IPS-20b (cell line): ENCODE measurements around the gene LCN6.
A peak's percentile ranks its signal among the peaks of the same experiment; 100 is the strongest.

Experiments
- H3K27ac ChIP-seq: one replicate; pipeline ENCODE4 v1.5.1; 2013; ENCODE audit warnings: low read length
- H3K27me3 ChIP-seq: 2 replicates; pipeline ENCODE4 v1.6.1; 2013; ENCODE audit warnings: mild to moderate bottlenecking, low read length, inconsistent platforms; ENCODE audit not compliant: insufficient read depth
- H3K36me3 ChIP-seq: 2 replicates; pipeline ENCODE4 v1.6.1; 2013; ENCODE audit warnings: low read depth, mild to moderate bottlenecking, inconsistent platforms, low read length, moderate library complexity; ENCODE audit not compliant: insufficient read depth
- H3K4me1 ChIP-seq: 2 replicates; pipeline ENCODE4 v1.6.1; 2013; ENCODE audit warnings: mild to moderate bottlenecking, control low read depth, inconsistent platforms, low read length, moderate library complexity; ENCODE audit not compliant: insufficient read depth
- H3K4me3 ChIP-seq: 2 replicates; pipeline ENCODE4 v1.5.1; 2013; ENCODE audit warnings: mild to moderate bottlenecking, low read length, inconsistent platforms
- H3K9ac ChIP-seq: 2 replicates; pipeline ENCODE4 v1.6.1; 2013; ENCODE audit warnings: low read depth, mild to moderate bottlenecking, inconsistent platforms, low read length, moderate library complexity
- H3K9me3 ChIP-seq: 2 replicates; pipeline ENCODE4 v1.6.1; 2013; ENCODE audit warnings: mild to moderate bottlenecking, low read depth, low read length, inconsistent platforms; ENCODE audit not compliant: insufficient read depth

LCN6 gene

DNA sequence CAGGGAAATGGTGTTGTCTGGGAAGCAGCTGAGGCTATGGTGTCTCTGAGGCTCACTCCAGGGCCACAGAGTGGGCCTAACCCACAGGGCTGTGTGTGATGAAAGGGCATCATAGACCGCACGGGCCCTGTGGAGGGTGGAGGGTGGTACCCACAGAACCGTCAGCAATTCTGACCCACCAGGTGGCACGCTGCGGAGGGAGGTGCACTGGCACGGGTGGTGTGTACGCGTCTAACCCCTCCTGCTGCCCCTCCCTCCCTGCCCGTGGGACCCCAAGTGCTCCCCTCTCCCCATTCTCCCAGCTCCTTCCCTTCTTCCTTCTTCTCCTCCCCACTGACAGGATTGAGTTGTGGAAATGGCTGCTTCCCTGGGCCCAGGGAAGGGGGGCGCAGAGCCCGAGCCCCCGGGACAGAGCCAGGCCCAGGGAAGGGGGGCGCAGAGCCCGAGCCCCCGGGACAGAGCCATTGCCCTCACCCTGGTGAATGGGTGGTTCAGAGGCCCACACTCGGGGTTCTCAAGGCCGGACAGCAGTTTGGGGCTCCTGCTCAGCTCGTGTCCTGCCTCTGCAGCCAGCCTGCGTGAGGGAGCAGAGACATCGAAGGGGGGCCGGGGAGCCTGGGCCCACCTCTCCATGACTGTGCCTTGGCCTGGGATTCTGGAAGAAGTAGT lies 12.4 kb downstream of the LCN6 start:
- Histone ChIP-seq H3K36me3 (no peaks in the 10 kb centered on the region), H3K4me3 (no peak overlapping the region), H3K9ac (no peak overlapping the region), H3K27me3 (no peaks in the 10 kb centered on the region), H3K27ac (no peak overlapping the region), H3K9me3 (no peaks in the 10 kb centered on the region), H3K4me1 (no peaks in the 10 kb centered on the region)

DNA sequence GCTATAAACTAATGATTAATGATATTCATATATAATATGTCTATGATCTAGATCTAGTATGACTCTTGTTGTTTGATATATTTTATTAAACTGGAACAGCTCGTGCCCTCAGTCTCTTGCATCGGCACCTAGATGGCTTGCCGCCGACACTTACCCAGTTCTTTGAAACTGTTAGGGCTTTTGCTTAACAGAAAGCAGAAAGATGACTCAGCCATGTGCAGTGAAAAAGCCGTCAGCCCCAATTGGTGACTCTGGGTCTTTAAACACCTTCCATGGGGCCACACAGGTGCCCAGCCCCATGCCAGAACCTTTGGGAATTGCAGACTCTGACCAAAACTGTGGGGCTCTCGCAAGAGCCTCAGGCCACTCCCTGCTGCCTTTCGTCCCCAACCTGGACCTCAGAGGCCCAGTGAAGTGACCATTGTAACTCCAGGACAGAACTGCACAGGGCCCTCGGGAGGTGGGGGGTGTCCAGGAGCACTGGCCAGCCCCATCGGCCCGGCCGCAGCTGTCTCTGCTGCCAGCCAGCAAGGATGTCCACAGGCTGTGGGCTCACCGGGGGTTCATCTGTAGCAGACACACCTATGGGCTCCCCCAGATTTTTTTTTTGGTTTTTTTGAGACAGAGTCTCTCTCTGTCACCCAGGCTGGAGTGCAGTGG lies 13.4 kb downstream of the LCN6 start:
- H3K4me3 ChIP-seq, result no peak overlapping the region
- no peak overlapping the region for H3K27ac ChIP-seq
- H3K9me3 ChIP-seq, result no peaks in the 10 kb centered on the region
- H3K9ac ChIP-seq, result no peak overlapping the region
- H3K4me1 ChIP-seq, result no peaks in the 10 kb centered on the region
- H3K36me3 ChIP-seq, result no peaks in the 10 kb centered on the region
- H3K27me3 ChIP-seq, result peaks cover 2% of the 10 kb centered on the region; the same call in 1 of the 2 replicates

DNA sequence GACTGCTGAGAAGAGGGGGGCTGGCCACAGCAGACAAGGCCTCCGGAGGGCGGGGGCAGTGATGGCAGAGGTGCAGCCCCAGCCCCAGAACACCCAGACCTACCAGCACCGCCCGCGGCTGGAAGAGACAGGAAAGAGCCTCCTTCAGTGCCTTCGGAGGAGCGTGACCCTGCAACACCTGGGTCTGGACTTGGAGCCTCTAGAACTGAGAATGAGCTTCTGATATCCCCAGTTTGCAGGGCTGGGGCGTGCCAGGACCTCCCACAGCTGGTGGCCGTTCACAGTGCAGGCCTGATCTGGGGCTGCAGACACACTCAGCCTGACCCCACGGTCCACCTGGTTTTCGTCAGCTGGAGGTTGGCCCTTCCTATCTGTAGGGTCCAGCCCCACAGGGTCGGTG lies 14.7 kb downstream of the LCN6 start:
- Histone ChIP-seq H3K9me3 (no peaks in the 10 kb centered on the region), H3K4me1 (no peaks in the 10 kb centered on the region), H3K27me3 (peaks cover 16% of the 10 kb centered on the region), H3K27ac (no peak overlapping the region), H3K36me3 (no peaks in the 10 kb centered on the region), H3K9ac (no peak overlapping the region), H3K4me3 (no peak overlapping the region)

DNA sequence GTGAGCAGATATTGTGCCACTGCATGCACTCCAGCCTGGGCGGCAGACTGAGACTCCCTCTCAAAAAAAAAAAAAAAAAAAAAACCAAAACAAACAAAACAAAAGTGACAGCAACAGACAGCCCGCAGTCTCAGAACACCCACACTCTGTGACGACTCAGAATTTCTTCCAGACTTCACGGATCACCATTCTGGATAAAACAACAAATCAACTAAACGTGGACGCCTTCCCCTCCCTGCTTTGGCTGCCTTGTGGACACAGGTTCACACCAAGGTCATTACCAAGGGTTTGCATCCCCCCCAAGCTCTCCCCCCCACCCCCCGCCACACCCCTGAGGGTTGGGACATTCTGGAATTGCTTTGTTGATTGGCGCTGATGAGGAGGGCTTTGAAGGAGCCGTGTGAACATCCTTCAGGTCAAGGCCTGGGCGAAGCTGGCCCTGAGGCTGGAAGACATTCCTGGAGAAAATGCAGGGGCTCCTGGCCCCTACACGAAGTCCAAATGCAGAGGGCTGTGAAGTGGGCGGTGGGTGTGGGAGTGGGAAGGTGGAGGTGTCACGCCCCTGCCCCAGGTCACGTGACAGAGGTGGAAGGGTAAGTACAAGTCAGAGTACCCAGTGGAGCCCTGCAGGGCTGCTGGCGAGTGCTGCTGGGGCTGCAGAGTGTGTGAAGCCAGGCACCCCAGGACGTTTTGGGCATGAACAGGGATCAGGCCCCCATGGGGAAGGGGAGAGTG lies 15.7 kb downstream of the LCN6 start:
- no peaks in the 10 kb centered on the region for H3K4me1 ChIP-seq
- H3K27me3 ChIP-seq, result peaks cover 18% of the 10 kb centered on the region
- H3K4me3 ChIP-seq, result no peak overlapping the region
- H3K36me3 ChIP-seq, result no peaks in the 10 kb centered on the region
- H3K9me3 ChIP-seq, result no peaks in the 10 kb centered on the region
- no peak overlapping the region for H3K27ac ChIP-seq
- no peak overlapping the region for H3K9ac ChIP-seq

DNA sequence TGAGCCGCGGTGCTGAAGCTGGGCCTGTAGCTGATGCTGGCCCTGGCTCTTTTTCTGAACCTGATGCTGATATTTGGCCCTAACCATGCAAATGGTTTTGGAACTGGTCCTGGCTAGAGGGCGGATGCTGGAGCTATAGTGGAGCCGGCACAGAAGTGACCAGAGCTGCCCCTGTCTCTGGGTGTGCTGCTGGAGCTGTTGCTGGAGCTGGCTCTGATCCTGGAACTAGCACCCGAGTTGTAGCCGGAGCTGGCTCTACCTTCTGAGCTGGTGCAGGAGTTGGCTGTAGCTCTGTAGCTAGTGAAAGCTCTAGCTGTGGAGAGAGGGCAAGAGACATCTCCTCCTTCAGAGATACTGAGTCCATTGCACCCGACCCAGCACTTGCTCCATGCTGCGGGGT lies 18.4 kb downstream of the LCN6 start:
- Histone ChIP-seq H3K4me3 (no peak overlapping the region), H3K9me3 (no peaks in the 10 kb centered on the region), H3K4me1 (peaks cover 11% of the 10 kb centered on the region), H3K36me3 (peaks cover 22% of the 10 kb centered on the region), H3K9ac (no peak overlapping the region), H3K27me3 (peaks cover 18% of the 10 kb centered on the region), H3K27ac (no peak overlapping the region)

DNA sequence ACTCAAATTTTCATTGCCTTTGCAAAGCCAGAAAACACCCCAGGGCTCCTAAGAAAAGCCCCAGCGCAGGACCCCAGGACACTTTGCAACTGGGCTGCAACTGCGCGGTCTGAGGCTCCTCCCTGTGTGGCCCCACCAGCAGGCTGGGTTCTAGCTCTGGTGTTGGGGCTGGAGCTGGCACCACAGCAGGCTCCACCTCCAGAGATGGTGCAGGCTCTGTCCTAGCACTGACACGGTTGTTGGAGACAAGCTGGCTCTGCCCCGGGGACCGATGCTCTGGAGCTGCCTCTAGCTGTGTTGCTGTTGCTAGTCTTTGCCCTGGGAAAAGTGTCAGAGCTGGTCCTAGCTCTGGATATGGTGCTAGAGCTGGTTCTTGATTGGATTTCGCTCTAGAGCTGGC lies 19.2 kb downstream of the LCN6 start:
- peaks cover 18% of the 10 kb centered on the region for H3K27me3 ChIP-seq
- peaks cover 11% of the 10 kb centered on the region for H3K4me1 ChIP-seq
- H3K4me3 ChIP-seq, result peak overlapping the region; percentile 100
- H3K9ac ChIP-seq, result peak overlapping the region; percentile 68; the same call in 1 of the 2 replicates
- peaks cover 30% of the 10 kb centered on the region for H3K36me3 ChIP-seq
- H3K27ac ChIP-seq, result no peak overlapping the region
- H3K9me3 ChIP-seq, result no peaks in the 10 kb centered on the region

DNA sequence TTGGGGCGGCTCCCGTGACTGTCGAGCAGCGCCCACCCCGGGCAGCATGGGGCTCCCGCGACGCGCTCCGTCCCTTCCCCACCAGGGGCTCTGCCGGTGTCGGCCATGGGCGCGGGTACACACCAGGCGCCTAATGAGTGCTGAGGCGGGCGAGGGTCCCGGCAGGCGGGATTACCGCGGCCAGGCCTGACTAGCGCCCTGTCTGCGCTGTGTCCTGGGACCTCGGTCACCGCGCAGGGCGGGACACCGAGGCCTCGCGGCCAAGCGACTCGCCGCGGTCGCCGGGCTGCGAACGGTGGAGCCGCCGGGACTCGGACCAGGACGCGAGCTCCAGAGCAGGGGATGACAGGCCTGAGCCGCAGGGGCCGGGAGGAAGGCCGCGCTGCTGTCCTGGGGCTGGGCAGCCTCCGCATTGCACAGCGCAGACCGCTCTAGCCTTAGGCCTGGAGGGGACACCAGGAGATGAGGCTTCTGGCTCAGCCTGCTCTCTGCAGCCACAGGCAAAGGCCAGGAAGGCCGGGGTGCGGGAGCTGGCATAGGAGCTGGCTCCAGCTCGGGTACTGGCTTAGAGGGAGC lies 19.7 kb downstream of the LCN6 start:
- Histone ChIP-seq H3K4me3 (peak overlapping the region; percentile 100), H3K36me3 (peaks cover 35% of the 10 kb centered on the region), H3K9me3 (no peaks in the 10 kb centered on the region), H3K9ac (peak overlapping the region; percentile 68; the same call in 1 of the 2 replicates), H3K27ac (no peak overlapping the region), H3K27me3 (peaks cover 18% of the 10 kb centered on the region), H3K4me1 (peaks cover 11% of the 10 kb centered on the region)

DNA sequence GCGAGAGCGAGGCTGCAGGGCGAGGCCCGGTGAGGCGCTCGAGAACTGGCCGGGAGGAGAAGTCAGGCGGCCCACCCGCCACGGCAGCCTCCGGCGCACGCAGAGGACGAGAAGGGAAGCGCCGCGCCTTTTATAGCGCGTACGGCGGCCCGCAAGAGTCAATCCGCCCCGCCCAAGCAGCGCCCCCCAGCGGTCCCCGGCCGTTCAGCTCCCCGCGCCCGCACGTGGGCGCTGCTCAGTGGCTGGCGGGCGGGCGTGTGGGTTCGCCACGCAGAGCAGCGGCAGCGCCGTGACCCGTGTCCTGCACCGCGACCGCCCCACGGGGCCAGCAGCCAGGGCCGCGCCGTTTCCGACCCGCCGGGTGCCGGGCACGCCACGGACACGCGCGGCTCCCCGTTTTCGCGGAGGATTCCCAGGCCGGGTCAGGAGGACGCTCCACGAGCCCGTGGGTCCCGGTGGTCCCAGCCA lies 20.2 kb downstream of the LCN6 start:
- Histone ChIP-seq H3K36me3 (peaks cover 40% of the 10 kb centered on the region), H3K27ac (no peak overlapping the region), H3K27me3 (peaks cover 18% of the 10 kb centered on the region), H3K9ac (peak overlapping the region; percentile 99), H3K4me3 (peak overlapping the region; percentile 100), H3K4me1 (peaks cover 11% of the 10 kb centered on the region), H3K9me3 (no peaks in the 10 kb centered on the region)

DNA sequence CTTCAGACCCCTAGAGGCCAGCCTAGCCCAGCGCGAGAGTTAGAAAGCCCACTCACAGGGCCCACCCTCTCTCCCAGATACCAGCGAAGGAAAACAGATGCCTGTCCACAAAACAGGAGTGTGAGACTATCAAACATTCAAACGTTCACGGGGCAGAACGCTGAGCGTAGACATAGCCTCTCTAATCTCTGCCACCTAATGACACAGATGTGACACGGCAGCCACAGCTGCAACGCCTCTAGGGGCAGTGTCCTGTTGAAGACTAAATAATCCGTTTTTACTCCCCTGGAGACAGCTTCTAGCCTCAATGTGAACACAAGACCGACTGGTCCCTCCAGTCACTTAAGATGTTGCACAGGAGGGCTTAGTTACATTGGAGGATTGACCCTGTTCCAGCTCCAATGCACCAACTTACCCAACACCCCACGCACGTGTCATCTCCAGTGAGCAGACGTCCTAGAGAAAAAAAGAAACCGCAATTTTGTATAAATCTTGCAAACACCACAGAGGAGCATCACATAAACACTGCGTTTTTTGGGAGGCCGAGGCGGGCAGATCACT lies 21.6 kb downstream of the LCN6 start:
- Histone ChIP-seq H3K4me1 (peaks cover 11% of the 10 kb centered on the region), H3K9ac (peak overlapping the region; percentile 99; the same call in 1 of the 2 replicates), H3K36me3 (peaks cover 48% of the 10 kb centered on the region), H3K9me3 (no peaks in the 10 kb centered on the region), H3K27ac (no peak overlapping the region), H3K27me3 (peaks cover 18% of the 10 kb centered on the region), H3K4me3 (peak overlapping the region; percentile 100)

DNA sequence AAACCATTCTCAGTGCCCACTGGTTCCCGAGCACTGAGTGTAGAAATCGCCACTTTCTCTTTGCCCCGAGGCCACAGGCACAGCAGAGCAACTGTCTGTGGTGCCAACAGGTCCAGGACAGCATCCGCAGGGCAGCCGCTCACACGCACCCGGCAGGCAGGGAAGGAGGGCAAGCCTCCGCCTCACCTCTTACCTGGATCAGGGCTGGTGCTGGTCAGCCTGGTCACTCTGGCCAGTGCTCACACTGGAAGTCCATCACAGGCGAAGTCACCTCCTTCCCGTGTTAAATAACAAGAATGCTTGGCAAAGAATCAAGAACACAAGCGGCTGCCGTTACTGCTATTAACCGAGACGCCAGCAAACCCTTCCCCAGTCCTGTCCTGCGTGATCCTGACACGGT lies 22.2 kb downstream of the LCN6 start:
- H3K27ac ChIP-seq, result no peak overlapping the region
- no peaks in the 10 kb centered on the region for H3K9me3 ChIP-seq
- peak overlapping the region; percentile 100 for H3K4me3 ChIP-seq
- H3K36me3 ChIP-seq, result peaks cover 48% of the 10 kb centered on the region
- H3K4me1 ChIP-seq, result peaks cover 11% of the 10 kb centered on the region
- H3K27me3 ChIP-seq, result peaks cover 18% of the 10 kb centered on the region
- peak overlapping the region; percentile 99; the same call in 1 of the 2 replicates for H3K9ac ChIP-seq

DNA sequence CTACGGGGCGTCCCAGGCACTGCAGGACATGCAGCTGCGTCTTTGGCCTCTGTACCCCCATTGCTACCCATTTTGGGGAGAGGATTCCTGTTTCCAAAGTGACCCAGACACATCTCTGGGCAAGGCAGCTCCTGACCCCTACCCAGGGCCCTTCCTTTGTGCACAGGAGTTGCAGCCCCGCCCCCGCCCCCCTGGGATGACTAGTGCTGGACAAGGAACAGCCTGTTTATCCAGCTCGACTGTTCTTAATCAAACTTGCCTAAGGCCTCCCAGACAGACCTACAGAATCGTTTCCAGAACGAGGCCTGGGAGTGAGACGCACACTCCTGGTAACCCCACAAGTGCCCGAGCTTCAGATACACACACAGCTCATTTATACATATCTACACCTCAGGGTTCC lies 22.7 kb downstream of the LCN6 start:
- peak overlapping the region; percentile 100 for H3K4me3 ChIP-seq
- peaks cover 11% of the 10 kb centered on the region for H3K4me1 ChIP-seq
- peak overlapping the region; percentile 99; the same call in 1 of the 2 replicates for H3K9ac ChIP-seq
- H3K9me3 ChIP-seq, result no peaks in the 10 kb centered on the region
- H3K27ac ChIP-seq, result no peak overlapping the region
- H3K27me3 ChIP-seq, result peaks cover 18% of the 10 kb centered on the region
- peaks cover 48% of the 10 kb centered on the region for H3K36me3 ChIP-seq
